Measurements from ENCODE around the gene SMYD4. TPM values are rescaled to one million over a fixed set of nuclear protein-coding genes. Genes with fewer than 3 reads are reported as not detected.

Gene SMYD4
- total and polyA plus RNA-seq, 2 experiments from 2014 or later = 17.0 to 21.9 TPM

GRCh38 chr17:1765576-1765975 lies 64.1 kb downstream of the SMYD4 start:
- Histone ChIP-seq H2AFZ (no peak overlapping the region), H3K4me2 (no peak overlapping the region), H3K9me2 (ENCODE audit: insufficient read depth) (no peaks in the 10 kb centered on the region), H3K27ac (ENCODE audit: low read depth) (no peak overlapping the region), H3K27me3 (ENCODE audit: insufficient read depth) (no peaks in the 10 kb centered on the region), H3K79me2 (replicated peaks; ENCODE audit: insufficient read depth) (no peaks in the 10 kb centered on the region), H3K4me3 (no peak overlapping the region), H3K36me3 (ENCODE audit: insufficient read depth) (no peaks in the 10 kb centered on the region), H3K4me1 (ENCODE audit: insufficient read depth) (peaks cover 26% of the 10 kb centered on the region), H3F3A (replicated peaks; ENCODE audit: low read depth) (peaks cover 14% of the 10 kb centered on the region; the same call in 1 of the 2 replicates), H4K20me1 (replicated peaks; ENCODE audit: insufficient read depth) (no peaks in the 10 kb centered on the region; the same call in 1 of the 2 replicates)
- ATAC-seq = no peak
- no peak for TF ChIP-seq ZNF331 (CRISPR knock-in tag; IDR thresholded peaks at IDR 0.05; ENCODE audit: low read depth)
- no peak for TF ChIP-seq EZH2phosphoT487 (IDR thresholded peaks at IDR 0.05; ENCODE audit: unreplicated experiment)
- TF ChIP-seq POLR2AphosphoS5 (IDR thresholded peaks at IDR 0.05; ENCODE audit: low read depth) = no peak
- no peak for TF ChIP-seq JUNB (IDR thresholded peaks at IDR 0.05; ENCODE audit: unreplicated experiment)
- TF ChIP-seq ZNF114 (CRISPR knock-in tag; IDR thresholded peaks at IDR 0.05) = no peak
- TF ChIP-seq STAT1 (IDR thresholded peaks at IDR 0.05; ENCODE audit: unreplicated experiment) = no peak
- no peak for TF ChIP-seq NANOG (IDR thresholded peaks at IDR 0.05; ENCODE audit: borderline replicate concordance)
- TF ChIP-seq, protein P1, sequence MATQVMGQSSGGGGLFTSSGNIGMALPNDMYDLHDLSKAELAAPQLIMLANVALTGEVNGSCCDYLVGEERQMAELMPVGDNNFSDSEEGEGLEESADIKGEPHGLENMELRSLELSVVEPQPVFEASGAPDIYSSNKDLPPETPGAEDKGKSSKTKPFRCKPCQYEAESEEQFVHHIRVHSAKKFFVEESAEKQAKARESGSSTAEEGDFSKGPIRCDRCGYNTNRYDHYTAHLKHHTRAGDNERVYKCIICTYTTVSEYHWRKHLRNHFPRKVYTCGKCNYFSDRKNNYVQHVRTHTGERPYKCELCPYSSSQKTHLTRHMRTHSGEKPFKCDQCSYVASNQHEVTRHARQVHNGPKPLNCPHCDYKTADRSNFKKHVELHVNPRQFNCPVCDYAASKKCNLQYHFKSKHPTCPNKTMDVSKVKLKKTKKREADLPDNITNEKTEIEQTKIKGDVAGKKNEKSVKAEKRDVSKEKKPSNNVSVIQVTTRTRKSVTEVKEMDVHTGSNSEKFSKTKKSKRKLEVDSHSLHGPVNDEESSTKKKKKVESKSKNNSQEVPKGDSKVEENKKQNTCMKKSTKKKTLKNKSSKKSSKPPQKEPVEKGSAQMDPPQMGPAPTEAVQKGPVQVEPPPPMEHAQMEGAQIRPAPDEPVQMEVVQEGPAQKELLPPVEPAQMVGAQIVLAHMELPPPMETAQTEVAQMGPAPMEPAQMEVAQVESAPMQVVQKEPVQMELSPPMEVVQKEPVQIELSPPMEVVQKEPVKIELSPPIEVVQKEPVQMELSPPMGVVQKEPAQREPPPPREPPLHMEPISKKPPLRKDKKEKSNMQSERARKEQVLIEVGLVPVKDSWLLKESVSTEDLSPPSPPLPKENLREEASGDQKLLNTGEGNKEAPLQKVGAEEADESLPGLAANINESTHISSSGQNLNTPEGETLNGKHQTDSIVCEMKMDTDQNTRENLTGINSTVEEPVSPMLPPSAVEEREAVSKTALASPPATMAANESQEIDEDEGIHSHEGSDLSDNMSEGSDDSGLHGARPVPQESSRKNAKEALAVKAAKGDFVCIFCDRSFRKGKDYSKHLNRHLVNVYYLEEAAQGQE (IDR thresholded peaks at IDR 0.05; ENCODE audit: unreplicated experiment) = no peak
- no peak for TF ChIP-seq EZH2 (IDR thresholded peaks at IDR 0.05; ENCODE audit: low read depth, unreplicated experiment)
- TF ChIP-seq ETS1 (IDR thresholded peaks at IDR 0.05) = no peak
- TF ChIP-seq CREB1 (CRISPR knock-in tag; IDR thresholded peaks at IDR 0.05; ENCODE audit: low read depth) = no peak
- no peak for TF ChIP-seq CTCF (conservative IDR thresholded peaks at IDR 0.05; ENCODE audit: low read depth in 2 of 2)
- TF ChIP-seq ZNF462 (CRISPR knock-in tag; IDR thresholded peaks at IDR 0.05) = no peak
- no peaks in the 10 kb centered on the region for H3K9me3 Mint-ChIP-seq
- H3K4me1 Mint-ChIP-seq = peaks cover 33% of the 10 kb centered on the region
- DNase-seq (ENCODE audit: low spot score) = no peak
- H3K27ac Mint-ChIP-seq = no peak overlapping the region
- H3K36me3 Mint-ChIP-seq (ENCODE audit: low read depth) = peaks cover 4% of the 10 kb centered on the region; the same call in 1 of the 3 replicates
- H3K27me3 Mint-ChIP-seq (ENCODE audit: insufficient read depth, low read depth, poor library complexity) = peaks cover 13% of the 10 kb centered on the region
- no peak overlapping the region for H3K4me3 Mint-ChIP-seq
